ENCODE data around the gene SLC49A4.

DNA sequence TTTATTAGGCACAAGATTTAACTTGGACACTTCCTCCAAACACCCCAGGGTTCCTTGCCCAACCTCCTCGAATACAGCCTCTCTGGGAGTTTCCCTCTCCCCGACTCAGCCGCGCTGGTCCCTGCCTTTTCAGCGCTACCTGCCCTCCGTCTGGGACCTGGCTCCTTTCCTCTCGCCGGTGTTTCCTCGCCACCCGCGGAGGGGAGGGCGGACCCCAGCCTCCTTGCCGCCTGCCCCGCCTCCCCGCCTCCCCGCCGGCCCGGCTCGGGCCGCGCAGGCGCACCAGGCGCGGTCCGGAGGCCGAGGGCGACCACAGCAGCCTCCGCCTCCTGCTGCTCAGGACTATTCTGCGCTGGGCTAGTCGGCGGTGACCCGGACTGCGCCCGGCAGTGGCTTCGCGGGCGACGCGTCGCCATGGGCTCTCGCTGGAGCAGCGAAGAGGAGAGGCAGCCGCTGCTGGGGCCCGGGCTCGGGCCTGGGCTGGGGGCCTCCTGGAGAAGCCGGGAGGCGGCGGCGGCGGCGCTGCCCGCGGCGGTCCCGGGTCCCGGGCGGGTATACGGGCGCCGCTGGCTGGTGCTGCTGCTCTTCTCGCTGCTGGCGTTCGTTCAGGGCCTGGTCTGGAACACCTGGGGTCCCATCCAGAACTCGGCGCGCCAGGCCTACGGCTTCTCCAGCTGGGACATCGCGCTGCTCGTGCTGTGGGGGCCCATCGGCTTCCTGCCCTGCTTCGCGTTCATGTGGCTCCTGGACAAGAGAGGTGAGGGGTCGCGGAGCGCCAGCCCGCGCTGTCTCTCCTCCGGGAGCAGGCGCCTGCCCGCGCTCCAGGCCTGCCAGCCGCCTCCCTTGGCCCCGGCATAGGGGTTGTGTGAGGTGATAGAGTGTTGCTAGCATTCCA lies at the start of gene SLC49A4:
- TF ChIP-seq EZH2 (IDR thresholded peaks at IDR 0.05; ENCODE audit: borderline replicate concordance, low read depth, low read length, poor library complexity, severe bottlenecking) = no peak
- TF ChIP-seq, protein P1, sequence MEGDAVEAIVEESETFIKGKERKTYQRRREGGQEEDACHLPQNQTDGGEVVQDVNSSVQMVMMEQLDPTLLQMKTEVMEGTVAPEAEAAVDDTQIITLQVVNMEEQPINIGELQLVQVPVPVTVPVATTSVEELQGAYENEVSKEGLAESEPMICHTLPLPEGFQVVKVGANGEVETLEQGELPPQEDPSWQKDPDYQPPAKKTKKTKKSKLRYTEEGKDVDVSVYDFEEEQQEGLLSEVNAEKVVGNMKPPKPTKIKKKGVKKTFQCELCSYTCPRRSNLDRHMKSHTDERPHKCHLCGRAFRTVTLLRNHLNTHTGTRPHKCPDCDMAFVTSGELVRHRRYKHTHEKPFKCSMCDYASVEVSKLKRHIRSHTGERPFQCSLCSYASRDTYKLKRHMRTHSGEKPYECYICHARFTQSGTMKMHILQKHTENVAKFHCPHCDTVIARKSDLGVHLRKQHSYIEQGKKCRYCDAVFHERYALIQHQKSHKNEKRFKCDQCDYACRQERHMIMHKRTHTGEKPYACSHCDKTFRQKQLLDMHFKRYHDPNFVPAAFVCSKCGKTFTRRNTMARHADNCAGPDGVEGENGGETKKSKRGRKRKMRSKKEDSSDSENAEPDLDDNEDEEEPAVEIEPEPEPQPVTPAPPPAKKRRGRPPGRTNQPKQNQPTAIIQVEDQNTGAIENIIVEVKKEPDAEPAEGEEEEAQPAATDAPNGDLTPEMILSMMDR (conservative IDR thresholded peaks at IDR 0.05; ENCODE audit: low read depth, low read length) = no peak
